HEK293 (cell line): ENCODE measurements around the gene OR10G7.

Experiments used
- CTCF ChIA-PET: fragments of 350-600 bp; formaldehyde crosslinking; extraction: SDS; loops from one replicate; lab custom pipeline; 2021; ENCODE audit warnings: antibody characterized with exemption; lab: Yijun Ruan, JAX
- POLR2A ChIA-PET: fragments of 300-600 bp; formaldehyde crosslinking; extraction: SDS; loops from one replicate; lab custom pipeline; 2020; ENCODE audit warnings: antibody characterized with exemption, inconsistent platforms; lab: Yijun Ruan, JAX
- H3K27ac ChIP-seq: fragments of 200-500 bp; sonication (Bioruptor generic); 2 replicates; pipeline ENCODE4 v1.5.1; 2014; ENCODE audit warnings: low read depth, low read length, control low read depth, inconsistent platforms; ENCODE audit errors: extremely low read depth
- H3K36me3 ChIP-seq, 2 experiments: fragments of 200-500 bp in 1 of 2; sonication (Bioruptor generic) in 1 of 2; 1 replicate in 1 of 2; 2 replicates in 1 of 2; pipeline ENCODE4 v1.5.1; 2014 to 2017; ENCODE audit warnings: inconsistent platforms in 2 of 2, low read length in 2 of 2; ENCODE audit not compliant: control insufficient read depth in 2 of 2, insufficient read depth in 1 of 2
- H3K4me1 ChIP-seq: fragments of 200-500 bp; sonication (Bioruptor generic); 2 replicates; pipeline ENCODE4 v1.5.1; 2014; ENCODE audit warnings: mild to moderate bottlenecking, low read length, inconsistent platforms; ENCODE audit not compliant: control insufficient read depth, insufficient read depth
- H3K4me3 ChIP-seq: 2 replicates; pipeline ENCODE4 v1.5.1; 2011; ENCODE audit warnings: low read depth, mild to moderate bottlenecking, control low read depth, low read length, moderate library complexity
- H3K9me3 ChIP-seq: fragments of 200-500 bp; sonication (Bioruptor generic); 2 replicates; pipeline ENCODE4 v1.5.1; 2014; ENCODE audit warnings: low read depth, low read length, inconsistent platforms; ENCODE audit not compliant: control insufficient read depth, insufficient read depth
- IKZF3 ChIP-seq: fragments of 450-650 bp; IDR thresholded peaks from 2 replicates; pipeline ENCODE4 v1.5.0; 2018; ENCODE audit warnings: missing biosample characterization, mild to moderate bottlenecking, missing genetic modification characterization, moderate library complexity
- KLF9 ChIP-seq: fragments of 450-650 bp; formaldehyde crosslinking; IDR thresholded peaks from 2 replicates; pipeline ENCODE4 v1.5.1; 2016; ENCODE audit warnings: missing biosample characterization, missing genetic modification characterization, low read depth
- MEIS1 ChIP-seq: sonication (generic); formaldehyde crosslinking; IDR thresholded peaks from 2 replicates; pipeline ENCODE4 v1.8.1; 2022; ENCODE audit warnings: missing genetic modification reagents, mild to moderate bottlenecking, borderline replicate concordance
- SCRT1 ChIP-seq: fragments of 450-650 bp; formaldehyde crosslinking; IDR thresholded peaks from 2 replicates; pipeline ENCODE4 v1.5.1; 2016; ENCODE audit warnings: missing biosample characterization, missing genetic modification characterization, borderline replicate concordance
- SP2 ChIP-seq: fragments of 450-650 bp; formaldehyde crosslinking; IDR thresholded peaks from 2 replicates; pipeline ENCODE4 v1.5.1; 2016; ENCODE audit warnings: missing biosample characterization, missing genetic modification characterization
- ZBTB11 ChIP-seq: fragments of 450-650 bp; formaldehyde crosslinking; conservative IDR thresholded peaks from 2 replicates; pipeline ENCODE4 v1.5.1; 2016; ENCODE audit warnings: low read depth, missing biosample characterization, missing genetic modification characterization
- ZFP37 ChIP-seq: fragments of 450-650 bp; formaldehyde crosslinking; IDR thresholded peaks from 2 replicates; pipeline ENCODE4 v1.5.1; 2016; ENCODE audit warnings: missing biosample characterization, missing genetic modification characterization
- ZNF132 ChIP-seq: fragments of 450-650 bp; formaldehyde crosslinking; IDR thresholded peaks from 2 replicates; pipeline ENCODE4 v1.5.1; 2017; ENCODE audit warnings: missing biosample characterization, missing genetic modification characterization, borderline replicate concordance
- ZNF146 ChIP-seq: fragments of 450-650 bp; formaldehyde crosslinking; IDR thresholded peaks from 2 replicates; pipeline ENCODE4 v1.5.1; 2016; ENCODE audit warnings: missing biosample characterization, missing genetic modification characterization
- ZNF174 ChIP-seq: fragments of 450-650 bp; formaldehyde crosslinking; IDR thresholded peaks from 2 replicates; pipeline ENCODE4 v1.5.0; 2017; ENCODE audit warnings: missing biosample characterization, mild to moderate bottlenecking, missing genetic modification characterization
- ZNF214 ChIP-seq: fragments of 450-650 bp; formaldehyde crosslinking; IDR thresholded peaks from 2 replicates; pipeline ENCODE4 v1.5.1; 2017; ENCODE audit warnings: missing biosample characterization, mild to moderate bottlenecking, missing genetic modification characterization, borderline replicate concordance
- ZNF223 ChIP-seq: fragments of 450-650 bp; formaldehyde crosslinking; IDR thresholded peaks from 2 replicates; pipeline ENCODE4 v1.5.1; 2016; ENCODE audit warnings: missing biosample characterization, missing genetic modification characterization
- ZNF292 ChIP-seq: fragments of 450-650 bp; formaldehyde crosslinking; IDR thresholded peaks from 2 replicates; pipeline ENCODE4 v1.5.1; 2016; ENCODE audit warnings: low read depth, missing biosample characterization, missing genetic modification characterization, borderline replicate concordance
- ZNF354C ChIP-seq: fragments of 450-650 bp; formaldehyde crosslinking; IDR thresholded peaks from 2 replicates; pipeline ENCODE4 v1.5.1; 2016; ENCODE audit warnings: missing biosample characterization, missing genetic modification characterization, low read depth, borderline replicate concordance
- ZNF404 ChIP-seq: fragments of 450-650 bp; formaldehyde crosslinking; IDR thresholded peaks from 2 replicates; pipeline ENCODE4 v1.5.1; 2017; ENCODE audit warnings: missing biosample characterization, missing genetic modification characterization
- ZNF521 ChIP-seq: fragments of 450-650 bp; formaldehyde crosslinking; IDR thresholded peaks from 2 replicates; pipeline ENCODE4 v1.5.1; 2017; ENCODE audit warnings: missing biosample characterization, mild to moderate bottlenecking, missing genetic modification characterization
- ZNF529 ChIP-seq: fragments of 450-650 bp; formaldehyde crosslinking; IDR thresholded peaks from 2 replicates; pipeline ENCODE4 v1.5.1; 2017; ENCODE audit warnings: missing genetic modification characterization, missing biosample characterization; ENCODE audit not compliant: insufficient replicate concordance
- ZNF560 ChIP-seq: fragments of 450-650 bp; formaldehyde crosslinking; IDR thresholded peaks from 2 replicates; pipeline ENCODE4 v1.5.1; 2017; ENCODE audit warnings: missing biosample characterization, missing genetic modification characterization, borderline replicate concordance
- ZNF654 ChIP-seq: fragments of 450-650 bp; formaldehyde crosslinking; IDR thresholded peaks from 2 replicates; pipeline ENCODE4 v1.5.1; 2016; ENCODE audit warnings: low read depth, missing biosample characterization, missing genetic modification characterization
- ZNF664 ChIP-seq: fragments of 450-650 bp; formaldehyde crosslinking; IDR thresholded peaks from 2 replicates; pipeline ENCODE4 v1.5.1; 2016; ENCODE audit warnings: missing biosample characterization, missing genetic modification characterization
- ZNF692 ChIP-seq: fragments of 450-650 bp; formaldehyde crosslinking; IDR thresholded peaks from 2 replicates; pipeline ENCODE4 v1.5.1; 2016; ENCODE audit warnings: missing biosample characterization, missing genetic modification characterization
- TF ChIP-seq, protein P1 (sequence below): fragments of 450-650 bp; formaldehyde crosslinking; IDR thresholded peaks from 2 replicates; pipeline ENCODE4; 2016; ENCODE audit warnings: missing biosample characterization, missing genetic modification characterization
- TF ChIP-seq, protein P2 (sequence below): fragments of 450-650 bp; formaldehyde crosslinking; IDR thresholded peaks from 2 replicates; pipeline ENCODE4 v1.5.1; 2016; ENCODE audit warnings: missing biosample characterization, missing genetic modification characterization
- TF ChIP-seq, protein P3 (sequence below): fragments of 450-650 bp; IDR thresholded peaks from 2 replicates; pipeline ENCODE4 v1.5.1; 2018; ENCODE audit warnings: missing biosample characterization, missing genetic modification characterization

Gene OR10G7

GRCh38 chr11:124074554-124074953 lies 33.4 kb upstream of the OR10G7 start:
- Histone ChIP-seq H3K4me3 (no peak overlapping the region), H3K4me1 (no peaks in the 10 kb centered on the region), H3K36me3 (no peaks in the 10 kb centered on the region), H3K9me3 (no peaks in the 10 kb centered on the region), H3K27ac (no peak overlapping the region)
- POLR2A ChIA-PET: interaction anchor here (0.6 kb wide), 1 partner anchor 723 kb away, joined by 3 read pairs; no protein-coding TSS in a partner anchor
- CTCF ChIA-PET: no interaction called here
- TF ChIP-seq SP2: no peak
- TF ChIP-seq ZNF404 (tag by site-specific recombination): no peak
- no peak for TF ChIP-seq ZNF354C (tag by site-specific recombination)
- TF ChIP-seq, protein P1, sequence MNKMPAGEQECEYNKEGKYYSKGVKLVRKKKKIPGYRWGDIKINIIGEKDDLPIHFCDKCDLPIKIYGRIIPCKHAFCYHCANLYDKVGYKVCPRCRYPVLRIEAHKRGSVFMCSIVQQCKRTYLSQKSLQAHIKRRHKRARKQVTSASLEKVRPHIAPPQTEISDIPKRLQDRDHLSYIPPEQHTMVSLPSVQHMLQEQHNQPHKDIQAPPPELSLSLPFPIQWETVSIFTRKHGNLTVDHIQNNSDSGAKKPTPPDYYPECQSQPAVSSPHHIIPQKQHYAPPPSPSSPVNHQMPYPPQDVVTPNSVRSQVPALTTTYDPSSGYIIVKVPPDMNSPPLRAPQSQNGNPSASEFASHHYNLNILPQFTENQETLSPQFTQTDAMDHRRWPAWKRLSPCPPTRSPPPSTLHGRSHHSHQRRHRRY (tag by site-specific recombination): no peak
- TF ChIP-seq KLF9 (tag by site-specific recombination): no peak
- no peak for TF ChIP-seq ZNF146
- no peak for TF ChIP-seq ZNF521

GRCh38 chr11:124072147-124072546 lies 31.0 kb upstream of the OR10G7 start:
- POLR2A ChIA-PET: no interaction called here
- no peak overlapping the region for H3K4me3 ChIP-seq
- H3K27ac ChIP-seq: no peak overlapping the region
- CTCF ChIA-PET: interaction anchor here (0.6 to 4.9 kb wide), 25 partner anchors 9 to 691 kb away, joined by 3 to 57 read pairs (median 3); partner anchors contain the start of gene OR10G7
- no peaks in the 10 kb centered on the region for H3K9me3 ChIP-seq
- no peaks in the 10 kb centered on the region for H3K4me1 ChIP-seq
- no peaks in the 10 kb centered on the region for H3K36me3 ChIP-seq
- TF ChIP-seq ZNF223 (tag by site-specific recombination) (no peak), ZNF654 (peak; percentile 41), ZNF354C (tag by site-specific recombination) (peak; percentile 40; the same call in 1 of the 2 replicates), ZNF132 (tag by site-specific recombination) (no peak), ZNF529 (peak; percentile 22), MEIS1 (CRISPR knock-in tag) (no peak), ZNF174 (tag by site-specific recombination) (no peak), ZNF664 (tag by site-specific recombination) (0 out of 2 replicates have a peak, but pooled peaks have one; percentile 30), ZBTB11 (tag by site-specific recombination) (peak; percentile 77), ZNF560 (peak; percentile 25; the same call in 1 of the 2 replicates), ZFP37 (tag by site-specific recombination) (0 out of 2 replicates have a peak, but pooled peaks have one; percentile 41), ZNF292 (0 out of 2 replicates have a peak, but pooled peaks have one; percentile 25), ZNF692 (no peak), ZNF214 (tag by site-specific recombination) (no peak), SCRT1 (tag by site-specific recombination) (no peak), IKZF3 (no peak)
- TF ChIP-seq, protein P2, sequence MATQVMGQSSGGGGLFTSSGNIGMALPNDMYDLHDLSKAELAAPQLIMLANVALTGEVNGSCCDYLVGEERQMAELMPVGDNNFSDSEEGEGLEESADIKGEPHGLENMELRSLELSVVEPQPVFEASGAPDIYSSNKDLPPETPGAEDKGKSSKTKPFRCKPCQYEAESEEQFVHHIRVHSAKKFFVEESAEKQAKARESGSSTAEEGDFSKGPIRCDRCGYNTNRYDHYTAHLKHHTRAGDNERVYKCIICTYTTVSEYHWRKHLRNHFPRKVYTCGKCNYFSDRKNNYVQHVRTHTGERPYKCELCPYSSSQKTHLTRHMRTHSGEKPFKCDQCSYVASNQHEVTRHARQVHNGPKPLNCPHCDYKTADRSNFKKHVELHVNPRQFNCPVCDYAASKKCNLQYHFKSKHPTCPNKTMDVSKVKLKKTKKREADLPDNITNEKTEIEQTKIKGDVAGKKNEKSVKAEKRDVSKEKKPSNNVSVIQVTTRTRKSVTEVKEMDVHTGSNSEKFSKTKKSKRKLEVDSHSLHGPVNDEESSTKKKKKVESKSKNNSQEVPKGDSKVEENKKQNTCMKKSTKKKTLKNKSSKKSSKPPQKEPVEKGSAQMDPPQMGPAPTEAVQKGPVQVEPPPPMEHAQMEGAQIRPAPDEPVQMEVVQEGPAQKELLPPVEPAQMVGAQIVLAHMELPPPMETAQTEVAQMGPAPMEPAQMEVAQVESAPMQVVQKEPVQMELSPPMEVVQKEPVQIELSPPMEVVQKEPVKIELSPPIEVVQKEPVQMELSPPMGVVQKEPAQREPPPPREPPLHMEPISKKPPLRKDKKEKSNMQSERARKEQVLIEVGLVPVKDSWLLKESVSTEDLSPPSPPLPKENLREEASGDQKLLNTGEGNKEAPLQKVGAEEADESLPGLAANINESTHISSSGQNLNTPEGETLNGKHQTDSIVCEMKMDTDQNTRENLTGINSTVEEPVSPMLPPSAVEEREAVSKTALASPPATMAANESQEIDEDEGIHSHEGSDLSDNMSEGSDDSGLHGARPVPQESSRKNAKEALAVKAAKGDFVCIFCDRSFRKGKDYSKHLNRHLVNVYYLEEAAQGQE (tag by site-specific recombination): peak; percentile 64
- TF ChIP-seq, protein P3, sequence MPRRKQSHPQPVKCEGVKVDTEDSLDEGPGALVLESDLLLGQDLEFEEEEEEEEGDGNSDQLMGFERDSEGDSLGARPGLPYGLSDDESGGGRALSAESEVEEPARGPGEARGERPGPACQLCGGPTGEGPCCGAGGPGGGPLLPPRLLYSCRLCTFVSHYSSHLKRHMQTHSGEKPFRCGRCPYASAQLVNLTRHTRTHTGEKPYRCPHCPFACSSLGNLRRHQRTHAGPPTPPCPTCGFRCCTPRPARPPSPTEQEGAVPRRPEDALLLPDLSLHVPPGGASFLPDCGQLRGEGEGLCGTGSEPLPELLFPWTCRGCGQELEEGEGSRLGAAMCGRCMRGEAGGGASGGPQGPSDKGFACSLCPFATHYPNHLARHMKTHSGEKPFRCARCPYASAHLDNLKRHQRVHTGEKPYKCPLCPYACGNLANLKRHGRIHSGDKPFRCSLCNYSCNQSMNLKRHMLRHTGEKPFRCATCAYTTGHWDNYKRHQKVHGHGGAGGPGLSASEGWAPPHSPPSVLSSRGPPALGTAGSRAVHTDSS (tag by site-specific recombination): no peak
